ENCODE data around the gene CCDC17.

DNA sequence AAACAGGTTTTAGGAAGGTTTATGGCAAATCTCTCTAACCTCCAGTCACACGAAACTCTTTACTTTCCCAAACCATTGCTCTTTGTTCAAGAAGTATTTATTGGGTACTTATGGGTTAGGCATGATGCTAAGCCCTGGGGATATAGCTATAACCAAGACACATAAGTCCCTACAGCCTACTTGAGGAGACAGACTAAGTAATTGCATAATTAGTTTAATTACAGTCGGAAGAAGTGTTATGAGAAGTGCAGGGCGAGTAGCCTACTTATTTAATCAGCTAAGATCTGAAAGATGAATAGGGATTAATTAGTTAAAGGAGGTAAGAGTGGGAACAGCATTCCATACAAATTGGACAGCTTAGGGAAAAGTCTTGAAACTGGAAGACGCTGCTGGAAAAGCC, 53.2 kb downstream of the CCDC17 start:
- TF ChIP-seq EZH2 (IDR thresholded peaks at IDR 0.05) = no peak
- TF ChIP-seq, protein P1, sequence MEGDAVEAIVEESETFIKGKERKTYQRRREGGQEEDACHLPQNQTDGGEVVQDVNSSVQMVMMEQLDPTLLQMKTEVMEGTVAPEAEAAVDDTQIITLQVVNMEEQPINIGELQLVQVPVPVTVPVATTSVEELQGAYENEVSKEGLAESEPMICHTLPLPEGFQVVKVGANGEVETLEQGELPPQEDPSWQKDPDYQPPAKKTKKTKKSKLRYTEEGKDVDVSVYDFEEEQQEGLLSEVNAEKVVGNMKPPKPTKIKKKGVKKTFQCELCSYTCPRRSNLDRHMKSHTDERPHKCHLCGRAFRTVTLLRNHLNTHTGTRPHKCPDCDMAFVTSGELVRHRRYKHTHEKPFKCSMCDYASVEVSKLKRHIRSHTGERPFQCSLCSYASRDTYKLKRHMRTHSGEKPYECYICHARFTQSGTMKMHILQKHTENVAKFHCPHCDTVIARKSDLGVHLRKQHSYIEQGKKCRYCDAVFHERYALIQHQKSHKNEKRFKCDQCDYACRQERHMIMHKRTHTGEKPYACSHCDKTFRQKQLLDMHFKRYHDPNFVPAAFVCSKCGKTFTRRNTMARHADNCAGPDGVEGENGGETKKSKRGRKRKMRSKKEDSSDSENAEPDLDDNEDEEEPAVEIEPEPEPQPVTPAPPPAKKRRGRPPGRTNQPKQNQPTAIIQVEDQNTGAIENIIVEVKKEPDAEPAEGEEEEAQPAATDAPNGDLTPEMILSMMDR (IDR thresholded peaks at IDR 0.05) = no peak

All from neural progenitor cell (in vitro differentiated cells).